ENCODE data around the gene GFOD2.
A peak's percentile ranks its signal among the peaks of the same experiment; 100 is the strongest.
"Not testable (repeated sequence)": the region's sequence is repeated elsewhere in the genome, so short reads cannot be mapped to it uniquely, and the experiment has no call there.

The GFOD2 gene

GRCh38 chr16:67719048-67719777 is at the start of gene GFOD2:
Gene GFOD2 (minus strand): TSS chr16:67719316. CDS start chr16:67685715, 33,601 bp downstream.
- peak; percentile 98 for DNase-seq

GRCh38 chr16:67767953-67768352 is 48.8 kb upstream of the GFOD2 start:
- DNase-seq = peak; percentile 17

GRCh38 chr16:67766291-67766690 is 47.2 kb upstream of the GFOD2 start:
- no peak for DNase-seq

- no peak for DNase-seq
These were observed 45.1 kb upstream of the GFOD2 start for GRCh38 chr16:67764158-67764667.

GRCh38 chr16:67763066-67763465 is 44.0 kb upstream of the GFOD2 start:
- DNase-seq = no peak

GRCh38 chr16:67762385-67762784 is 43.3 kb upstream of the GFOD2 start:
- no peak for DNase-seq

GRCh38 chr16:67761924-67762323 is 42.8 kb upstream of the GFOD2 start:
- no peak for DNase-seq

GRCh38 chr16:67760956-67761230 is 41.8 kb upstream of the GFOD2 start:
- DNase-seq = no peak

GRCh38 chr16:67760206-67760955 is 41.3 kb upstream of the GFOD2 start:
- DNase-seq = no peak

- no peak for DNase-seq
These were observed 39.9 kb upstream of the GFOD2 start for GRCh38 chr16:67758966-67759365.

GRCh38 chr16:67758006-67758405 is 38.9 kb upstream of the GFOD2 start:
- no peak for DNase-seq

GRCh38 chr16:67752641-67753040 is 33.5 kb upstream of the GFOD2 start:
- no peak for DNase-seq

- not testable (repeated sequence) for DNase-seq
These were observed 32.2 kb upstream of the GFOD2 start for GRCh38 chr16:67751331-67751730.

- DNase-seq = no peak
These were observed 31.4 kb upstream of the GFOD2 start for GRCh38 chr16:67750466-67750865.

- DNase-seq = no peak
These were observed 30.4 kb upstream of the GFOD2 start for GRCh38 chr16:67749436-67750078.

GRCh38 chr16:67748834-67749233 is 29.7 kb upstream of the GFOD2 start:
- no peak for DNase-seq

GRCh38 chr16:67746846-67747245 is 27.7 kb upstream of the GFOD2 start:
- DNase-seq = no peak

- DNase-seq = no peak
These were observed 22.0 kb upstream of the GFOD2 start for GRCh38 chr16:67741118-67741517.

- no peak for DNase-seq
These were observed 21.3 kb upstream of the GFOD2 start for GRCh38 chr16:67740391-67740790.

GRCh38 chr16:67736858-67737257 is 17.7 kb upstream of the GFOD2 start:
- DNase-seq = no peak

GRCh38 chr16:67734731-67735201 is 15.7 kb upstream of the GFOD2 start:
- DNase-seq = no peak

- DNase-seq = no peak
These were observed 14.8 kb upstream of the GFOD2 start for GRCh38 chr16:67733734-67734470.

GRCh38 chr16:67731753-67732095 is 12.6 kb upstream of the GFOD2 start:
- DNase-seq = no peak

Measured in activated CD4-positive, alpha-beta T cell treated with anti-CD3 and anti-CD28 coated beads, Interleukin-2, Interleukin-6, amounts not matched to agents 100 ng/mL and 50 ng/mL, durations not matched to agents 16 hours and 8 hours (primary cell).